ENCODE results near the gene SBSN.
"Not testable (repeated sequence)": the region's sequence is repeated elsewhere in the genome, so short reads cannot be mapped to it uniquely, and the experiment has no call there.

SBSN gene

DNA sequence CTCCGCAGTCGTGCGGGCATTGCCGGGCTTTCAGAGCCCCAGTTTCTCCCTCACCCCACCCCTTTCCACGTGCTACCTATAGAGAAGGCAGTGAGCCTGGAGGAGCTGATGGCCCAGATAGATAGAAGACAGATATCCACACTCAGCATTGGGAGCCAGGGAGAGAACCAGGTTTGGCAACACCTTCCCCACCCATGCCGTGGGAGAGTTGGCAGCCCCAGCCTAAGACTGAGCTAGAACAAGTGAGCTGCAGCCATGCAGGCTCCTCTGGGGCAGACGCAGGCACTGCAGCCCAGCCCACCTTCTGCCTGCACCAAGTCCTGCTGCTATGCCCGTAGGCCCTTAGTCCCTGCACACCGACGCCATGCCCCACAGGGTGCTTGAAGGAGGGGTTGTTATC, 27.5 kb downstream of the SBSN start:
- no peak for DNase-seq

DNA sequence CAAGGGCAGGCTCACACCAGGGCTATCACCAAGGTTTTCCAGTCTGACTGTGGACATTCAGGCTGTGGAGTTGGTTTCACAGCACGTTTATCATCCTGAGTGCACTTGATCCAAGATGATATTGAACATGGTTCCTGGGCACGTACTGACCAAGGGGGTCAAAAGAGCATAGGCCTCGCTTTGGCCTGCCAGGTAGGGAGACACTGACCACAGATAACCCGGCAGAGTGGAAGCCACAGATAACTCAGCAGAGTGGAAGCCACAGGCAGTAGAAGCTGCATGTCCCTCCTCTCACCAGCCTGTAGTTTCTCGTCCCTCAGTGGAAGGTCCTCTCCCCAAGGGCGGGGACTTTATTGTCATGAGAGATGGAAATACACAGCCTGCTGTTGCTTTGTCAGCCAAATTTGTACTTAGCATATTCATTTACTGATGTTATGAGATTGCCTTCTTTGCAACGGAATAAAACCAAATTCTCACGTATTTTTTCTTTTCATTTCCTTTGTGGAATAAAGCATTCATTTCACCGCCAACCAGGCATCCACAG, 29.1 kb downstream of the SBSN start:
- DNase-seq: no peak

DNA sequence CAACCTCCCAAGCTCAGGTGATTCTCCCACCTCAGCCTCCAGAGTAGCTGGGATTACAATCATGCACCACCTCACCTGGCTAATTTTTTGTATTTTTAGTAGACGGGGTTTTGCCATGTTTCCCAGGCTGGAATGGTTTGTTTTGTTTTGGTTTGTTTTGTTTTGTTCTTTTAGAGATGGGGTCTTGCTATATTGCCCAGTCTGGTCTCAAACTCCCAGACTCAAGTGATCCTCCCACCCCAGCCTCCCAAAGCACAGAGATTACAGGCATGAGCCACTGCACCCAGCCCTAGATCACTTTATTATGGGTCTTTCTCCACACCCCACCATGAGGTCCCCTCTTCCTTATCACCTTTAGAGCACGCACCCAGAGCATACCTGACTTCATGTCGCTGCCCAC, 29.9 kb downstream of the SBSN start:
- no peak for DNase-seq

DNA sequence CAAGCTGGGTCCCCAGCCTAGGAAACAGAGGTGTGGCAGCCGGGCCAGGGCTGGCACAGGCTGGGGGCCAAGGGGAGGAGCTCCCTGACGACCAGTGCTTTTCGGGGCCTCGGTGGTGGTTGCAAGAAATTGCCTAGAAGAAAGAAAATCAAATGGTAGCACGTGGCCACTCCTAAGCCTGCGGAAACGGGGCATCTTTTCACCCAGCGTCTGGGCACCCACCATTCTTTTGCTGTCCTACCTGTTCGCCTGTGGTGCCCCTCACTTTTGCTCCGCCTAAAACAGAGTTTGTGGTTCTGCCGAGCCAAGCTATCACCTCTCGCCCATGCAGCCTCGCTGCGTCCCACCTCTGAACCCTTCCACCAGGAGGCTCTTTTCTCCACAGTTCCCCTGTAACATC, 30.7 kb downstream of the SBSN start:
- DNase-seq: no peak

DNA sequence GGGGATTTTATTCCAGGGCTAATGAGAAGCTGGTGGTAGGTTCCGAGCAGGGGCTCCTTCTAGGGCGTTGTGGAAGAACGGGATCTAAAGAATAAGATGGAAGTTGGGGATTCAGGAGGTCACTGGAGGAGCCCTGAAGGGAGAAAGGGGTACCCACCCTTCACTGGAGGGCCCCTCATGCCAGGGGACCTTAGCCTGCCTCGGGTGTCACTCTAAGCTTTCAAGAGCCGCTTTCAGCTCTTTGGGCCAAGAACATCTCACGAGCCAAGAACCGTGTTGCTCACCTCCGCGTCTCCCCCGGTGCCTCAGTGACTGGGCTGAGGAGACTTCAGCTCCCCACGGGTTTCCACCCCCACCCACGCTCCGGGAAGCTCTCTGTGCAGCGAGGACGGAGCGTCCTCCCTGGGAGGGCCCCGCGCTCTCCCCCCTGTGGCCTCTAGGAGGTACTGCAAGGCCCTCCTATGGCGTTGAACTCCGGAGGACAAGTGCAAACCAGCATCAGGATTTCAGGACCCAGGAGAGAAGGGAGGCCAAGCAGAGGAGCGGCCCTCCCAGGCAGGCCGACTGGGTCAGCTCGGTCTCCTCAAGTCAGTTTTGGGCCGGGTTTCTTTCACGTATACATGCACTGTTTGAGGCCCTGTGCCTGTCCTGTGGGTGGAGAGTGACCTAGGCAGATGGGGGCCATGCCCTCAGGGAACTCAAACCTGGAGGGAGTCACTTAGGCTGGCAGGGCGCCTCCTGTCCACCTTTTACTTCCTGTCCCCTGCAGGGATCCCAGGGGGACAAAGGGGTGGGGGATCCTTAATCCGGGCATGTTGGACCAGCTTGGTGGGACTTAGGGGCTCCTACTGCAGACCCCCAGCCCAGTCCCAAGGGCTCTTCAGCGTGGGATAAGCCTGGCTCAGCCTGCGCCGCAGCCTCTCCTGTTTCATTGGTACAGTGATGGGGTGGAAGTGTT, 32.7 kb downstream of the SBSN start:
- DNase-seq: peak; percentile 61 to 72

DNA sequence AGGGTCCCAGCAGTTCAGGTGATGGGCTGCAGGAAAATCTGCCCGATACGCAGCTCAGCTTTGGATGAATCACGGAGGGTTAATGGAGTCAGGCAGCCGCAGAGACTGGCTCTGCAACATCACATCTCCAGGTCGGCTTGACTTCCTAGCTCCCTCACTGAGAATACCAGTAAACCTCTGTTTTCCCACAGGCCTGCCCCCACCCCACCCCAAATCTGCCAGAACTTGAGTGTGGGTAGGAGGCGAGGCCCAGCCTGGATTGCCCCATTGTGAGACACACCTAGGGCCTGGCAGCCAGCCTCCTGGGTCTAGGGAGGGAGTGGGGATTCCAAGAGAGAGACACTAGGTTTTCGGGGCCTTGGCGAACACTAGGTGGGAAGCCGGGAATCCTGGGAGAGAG, 34.1 kb downstream of the SBSN start:
- no peak for DNase-seq

DNA sequence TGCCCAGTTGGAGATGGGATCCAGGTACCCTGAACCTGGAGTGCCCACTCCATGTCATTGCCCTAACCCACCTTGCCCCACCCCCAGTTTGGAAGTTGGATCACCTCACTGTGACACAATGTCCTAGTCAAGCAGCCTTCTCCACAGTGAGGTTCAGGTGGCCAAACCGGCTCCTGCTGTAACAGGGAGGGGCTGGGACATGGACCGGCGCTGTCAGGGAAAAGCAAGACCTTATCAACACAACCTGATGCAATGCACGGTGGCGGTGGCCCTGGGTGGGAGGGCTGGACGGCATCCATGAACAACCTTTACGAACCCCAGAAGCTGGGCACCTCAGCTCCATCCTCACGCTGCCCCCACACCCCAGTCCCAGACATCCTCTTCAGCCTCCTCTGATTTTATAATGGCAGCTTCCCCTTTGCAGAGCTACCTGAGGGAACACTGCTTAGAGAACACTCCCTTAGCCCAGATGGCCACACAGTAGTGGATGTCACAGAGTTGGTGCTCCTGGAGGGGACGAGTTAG, 36.2 kb downstream of the SBSN start:
- DNase-seq: no peak

DNA sequence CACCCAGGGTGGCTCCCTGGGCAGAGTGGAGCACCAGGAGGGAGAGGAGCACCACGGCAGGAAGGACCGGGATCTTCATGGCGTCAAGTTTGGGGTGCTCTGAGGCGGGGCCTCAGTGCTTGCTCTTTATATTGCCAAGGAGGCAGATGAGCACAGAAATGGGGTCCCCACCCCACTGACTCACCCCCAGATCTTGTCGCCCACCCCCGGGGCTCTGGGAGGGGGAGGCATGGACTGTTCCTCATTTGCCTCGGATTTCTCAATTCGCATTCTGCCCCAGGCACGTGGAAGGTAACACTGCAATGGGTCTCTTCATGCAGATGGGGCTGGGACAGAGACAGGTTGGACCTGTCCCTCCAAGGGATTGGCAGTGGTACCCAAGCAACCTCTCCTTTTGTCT, 37.7 kb downstream of the SBSN start, which contains the start of gene KRTDAP:
KRTDAP (minus strand) TSS at position 101 of the 400 bp plus-strand sequence; CDS start at position 79, 22 bp downstream.
- no peak for DNase-seq

DNA sequence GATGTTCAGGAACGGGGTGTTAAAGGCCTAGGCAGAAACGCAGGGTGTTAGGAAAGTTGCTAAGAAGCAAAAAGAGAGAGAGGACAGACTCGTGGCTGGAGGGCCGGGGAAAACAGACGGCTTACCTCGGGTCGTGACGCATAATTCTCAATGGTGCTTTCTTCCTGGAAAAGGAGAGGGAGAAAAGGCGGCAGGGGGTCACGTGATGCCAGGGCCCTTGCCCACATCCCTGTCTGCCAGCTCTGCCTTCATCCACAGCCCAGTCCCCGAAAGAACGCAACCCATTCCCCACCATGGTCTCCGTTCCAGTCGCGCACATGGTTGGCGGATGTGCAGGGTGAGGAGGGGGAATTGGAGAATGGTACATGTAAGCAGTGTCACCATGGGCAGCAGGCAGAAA, 39.4 kb downstream of the SBSN start:
- no peak for DNase-seq

DNA sequence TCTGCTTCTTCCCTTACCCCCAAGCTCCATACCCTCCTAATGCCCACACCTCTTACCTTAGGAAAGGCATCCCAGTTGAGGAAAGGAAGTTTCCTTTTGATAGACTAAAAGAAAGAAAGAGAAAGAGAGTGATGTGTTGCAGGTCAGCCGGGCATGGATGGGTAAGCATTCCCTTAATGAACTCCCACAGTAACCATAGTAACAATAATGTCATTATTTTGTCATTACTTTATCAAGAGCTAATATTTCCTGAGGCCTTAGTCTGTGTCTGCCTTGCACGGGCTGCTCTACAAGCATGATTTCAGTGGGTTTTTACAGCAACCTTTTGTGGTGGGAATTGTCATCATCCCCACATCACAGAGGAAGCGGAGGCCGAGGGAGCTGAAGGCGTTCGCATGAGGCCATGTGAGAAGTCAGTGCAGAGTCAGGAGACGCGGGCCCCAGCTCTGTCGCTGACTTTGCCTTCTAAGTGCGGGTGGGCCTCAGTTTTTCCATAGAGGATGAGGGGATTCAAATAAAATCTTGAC, 40.4 kb downstream of the SBSN start:
- DNase-seq: no peak

DNA sequence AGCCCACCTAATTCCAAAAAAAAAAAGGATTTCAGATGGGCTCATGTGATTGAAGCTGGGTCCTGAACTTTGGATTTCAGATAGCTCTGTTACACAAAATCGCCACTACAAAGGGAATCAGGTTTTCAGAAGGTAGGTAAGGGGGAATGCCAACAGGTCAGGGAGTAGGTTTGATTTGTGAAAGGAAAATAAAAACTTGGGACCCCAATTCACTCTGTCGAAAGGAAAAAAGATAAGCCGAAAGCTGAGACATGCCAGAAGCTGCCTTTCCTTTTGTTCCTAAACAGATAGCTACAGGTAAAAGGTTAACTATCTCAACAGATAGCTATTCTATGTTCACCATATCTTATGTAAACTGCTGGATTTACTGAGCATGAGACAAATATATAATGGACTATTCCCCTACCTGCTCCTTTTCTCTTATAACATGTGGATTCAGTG, 41.8 kb downstream of the SBSN start:
- DNase-seq: no peak

DNA sequence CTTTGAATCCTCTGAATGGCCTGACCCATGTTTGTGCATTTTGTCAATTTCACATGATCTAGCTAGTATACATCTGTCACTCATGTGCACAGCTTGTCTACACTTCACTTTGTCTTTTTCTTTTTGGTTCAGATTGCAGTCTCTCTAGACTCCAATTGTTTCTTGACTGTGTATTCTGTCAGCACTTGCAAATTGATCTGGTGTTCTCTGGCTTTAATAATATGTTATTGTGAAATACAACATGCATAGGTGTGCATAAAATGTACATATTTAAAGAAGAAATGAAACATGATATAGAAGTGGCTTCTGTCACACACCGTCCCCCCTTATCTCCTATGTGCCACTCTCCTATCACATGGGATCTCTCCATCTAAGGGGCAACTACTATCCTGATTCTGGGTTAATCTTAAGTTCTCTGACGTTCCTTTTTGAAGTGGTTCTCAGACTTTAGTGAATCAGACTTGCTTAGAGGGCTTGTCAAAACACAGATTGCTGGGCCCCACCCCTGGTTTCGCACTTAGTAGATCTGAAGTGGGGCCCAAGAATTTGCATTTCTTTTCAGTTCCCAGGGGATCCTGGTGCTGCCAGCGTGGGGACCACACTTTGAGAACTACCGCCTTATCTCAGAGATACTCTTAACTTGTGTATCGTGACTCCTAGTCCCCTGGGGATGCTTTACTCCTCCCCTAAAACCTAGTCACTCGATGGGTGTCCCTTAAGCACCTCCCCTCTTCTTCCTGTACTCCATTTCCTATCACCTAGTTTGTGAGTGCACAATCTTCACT, 43.7 kb downstream of the SBSN start:
- DNase-seq: peak in 1 of 2 donors; percentile 43

DNA sequence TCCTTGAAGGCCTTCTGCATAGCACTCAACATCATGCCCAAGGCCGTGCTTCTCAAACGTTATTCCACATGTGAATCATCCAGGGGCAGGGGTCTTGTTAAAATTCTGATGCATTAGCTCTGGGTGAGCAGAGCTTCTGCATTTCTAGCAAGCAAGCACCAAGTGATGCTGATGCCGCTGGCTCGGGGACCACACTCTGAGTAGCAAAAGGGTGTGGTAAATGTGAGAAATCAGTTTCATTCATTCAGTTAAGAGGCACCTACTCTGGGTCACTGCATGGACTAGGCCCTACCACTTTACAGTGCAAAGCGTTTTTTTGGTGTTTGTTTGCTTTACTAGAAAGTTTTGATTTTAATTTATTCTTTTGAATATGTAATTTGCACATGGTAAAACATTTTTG, 45.0 kb downstream of the SBSN start:
- no peak for DNase-seq

DNA sequence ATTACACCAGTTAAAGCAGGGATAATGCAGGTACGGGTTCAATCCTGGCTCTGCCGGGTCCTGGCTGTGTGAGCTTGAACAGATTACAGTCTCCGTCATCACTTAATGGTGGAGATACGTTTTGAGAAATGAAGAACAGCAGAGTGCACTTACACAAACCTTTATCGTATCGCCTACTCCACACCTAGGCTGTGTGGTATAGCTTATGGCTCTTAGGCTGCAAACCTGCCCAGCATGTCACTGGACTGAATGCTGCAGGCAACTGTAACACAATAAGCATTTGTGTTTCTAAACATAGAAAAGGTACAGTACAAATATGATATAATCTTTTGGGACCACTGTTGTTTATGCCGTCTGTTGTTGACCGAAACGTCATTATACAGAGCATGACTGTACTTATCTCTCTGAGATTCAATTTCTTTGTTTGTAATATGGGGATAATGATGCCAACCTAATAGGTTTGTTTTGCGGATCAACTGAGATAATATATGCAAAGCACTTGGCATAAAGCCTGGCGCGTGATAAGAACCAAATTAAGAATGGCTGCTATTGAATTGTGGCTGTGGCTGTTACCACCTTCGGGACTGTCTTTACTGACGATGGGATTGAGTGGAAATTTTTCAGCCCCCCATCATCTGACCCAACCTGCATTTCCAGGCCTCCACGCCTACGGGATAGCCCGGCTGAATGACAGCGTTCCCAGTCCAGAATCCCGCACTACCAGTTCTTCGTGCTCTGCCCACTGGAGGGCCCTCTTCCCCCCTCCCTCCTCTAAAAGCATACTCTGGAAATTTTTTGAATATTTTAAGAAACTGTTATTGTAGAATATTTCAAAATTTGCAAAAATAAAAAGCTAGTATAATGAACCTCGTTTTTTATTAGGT, 49.1 kb downstream of the SBSN start:
- DNase-seq: no peak

DNA sequence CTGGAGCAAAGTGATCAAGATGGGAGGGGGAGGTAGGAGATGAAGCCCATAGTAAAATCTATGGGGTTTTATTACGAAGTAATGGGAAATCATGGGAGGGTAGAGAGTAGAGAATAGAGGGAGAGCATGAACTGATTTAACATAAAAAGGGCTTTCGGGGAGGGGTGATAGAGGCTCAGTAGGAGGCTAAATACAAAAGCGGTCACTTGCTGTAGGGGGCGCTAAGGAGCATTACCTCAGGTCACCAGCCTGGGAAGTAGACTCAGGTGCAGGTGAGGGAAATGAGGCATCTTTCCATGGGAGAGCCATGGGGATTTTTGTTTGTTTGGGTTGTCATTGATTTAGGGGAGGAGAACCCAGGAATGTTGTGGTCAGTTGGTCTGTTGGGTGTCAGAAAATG, 52.0 kb downstream of the SBSN start:
- no peak for DNase-seq

DNA sequence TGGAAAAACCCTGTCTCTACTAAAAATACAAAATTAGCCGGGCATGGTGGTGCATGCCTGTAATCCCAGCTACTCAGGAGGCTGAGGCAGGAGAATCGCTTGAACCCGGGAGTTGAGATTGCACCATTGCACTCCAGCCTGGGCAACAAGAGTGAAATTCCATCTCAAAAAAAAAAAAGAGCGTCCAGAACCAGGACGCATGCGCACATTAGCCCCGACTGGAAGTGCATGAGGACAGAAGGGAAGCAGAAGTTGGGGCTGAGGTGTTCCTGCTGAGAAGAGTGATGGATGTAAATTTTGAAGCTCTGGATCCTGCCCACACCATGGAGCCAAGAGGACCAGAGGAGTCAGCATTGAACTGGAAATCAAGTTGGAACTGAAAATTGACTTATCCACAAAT, 53.5 kb downstream of the SBSN start:
- not testable (repeated sequence) for DNase-seq

DNA sequence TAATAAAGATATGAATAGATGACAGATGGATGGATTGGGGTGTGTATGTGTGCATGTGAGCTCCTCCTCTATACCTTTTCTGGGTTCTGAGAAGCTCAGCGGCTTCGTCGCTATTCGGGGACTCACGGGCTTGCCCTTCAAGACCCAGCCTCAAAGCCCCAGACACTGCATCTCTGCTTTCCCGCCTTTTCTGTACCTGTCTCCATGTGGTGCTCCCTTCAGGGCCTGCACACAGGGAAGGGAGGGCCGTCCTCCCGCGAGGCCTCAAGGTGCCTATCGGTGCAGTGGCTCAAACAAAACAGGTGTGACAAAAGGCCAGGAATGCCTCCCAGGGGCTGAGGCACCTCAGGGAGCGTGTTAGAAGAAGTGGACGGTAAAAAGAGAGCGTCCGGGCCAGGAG, 54.0 kb downstream of the SBSN start:
- no peak for DNase-seq

Measured in CD4-positive, alpha-beta T cell treated with Interferon alpha-2 for 1 hour (primary cell).